ENCODE measurements around the gene SPOCK3. TPM values are rescaled to one million over a fixed set of nuclear protein-coding genes. Genes with fewer than 3 reads are reported as not detected.
A peak's percentile ranks its signal among the peaks of the same experiment; 100 is the strongest.
"Not testable (repeated sequence)": the region's sequence is repeated elsewhere in the genome, so short reads cannot be mapped to it uniquely, and the experiment has no call there.

The SPOCK3 gene
- total RNA-seq, 2 experiments from 2014 or later, result not detected

- H3K27ac Mint-ChIP-seq, result no peak overlapping the region
- H3K4me3 Mint-ChIP-seq, result no peak overlapping the region
- intact Hi-C loops (cut with micrococcal nuclease), result no loop called here
- ChIA-PET CTCF (no interaction called here), POLR2A (no interaction called here)
- no peaks in the 10 kb centered on the region for H3K36me3 Mint-ChIP-seq
- DNase-seq, result no peak
- no peaks in the 10 kb centered on the region for H3K4me1 Mint-ChIP-seq (ENCODE audit: low read depth)
- H3K9me3 Mint-ChIP-seq, result peaks cover 20% of the 10 kb centered on the region
- no peaks in the 10 kb centered on the region for H3K27me3 Mint-ChIP-seq
Measured at GRCh38 chr4:166972071-166972470, 262.2 kb downstream of the SPOCK3 start.

DNA sequence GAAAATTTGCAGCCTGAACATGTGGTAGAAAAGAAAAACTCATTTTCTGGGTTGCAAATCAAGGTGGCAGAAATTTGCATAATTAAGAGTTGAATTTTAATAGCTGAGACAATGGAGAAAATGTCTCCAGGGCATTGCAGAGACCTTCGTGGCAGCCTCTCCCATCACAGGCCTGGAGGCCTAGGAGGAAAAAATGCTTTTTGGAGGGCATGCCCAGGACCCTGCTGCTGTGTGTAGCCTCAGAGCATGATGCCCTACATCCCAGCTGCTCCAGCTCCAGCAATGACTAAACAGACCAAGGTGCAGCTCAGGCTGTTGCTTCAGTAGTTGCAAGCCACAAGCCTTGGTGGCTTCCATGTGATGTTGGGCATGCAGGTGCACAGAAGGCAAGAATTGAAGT is 266.1 kb downstream of the SPOCK3 start:
- intact Hi-C loops (cut with micrococcal nuclease); H3K4me3 Mint-ChIP-seq; H3K36me3 Mint-ChIP-seq; H3K27ac Mint-ChIP-seq; H3K4me1 Mint-ChIP-seq (ENCODE audit: low read depth); H3K27me3 Mint-ChIP-seq; POLR2A ChIA-PET; CTCF ChIA-PET; DNase-seq: not testable (repeated sequence)
- H3K9me3 Mint-ChIP-seq, result peaks cover 28% of the 10 kb centered on the region

- Mint-ChIP-seq H3K4me1 (ENCODE audit: low read depth) (no peaks in the 10 kb centered on the region), H3K4me3 (no peak overlapping the region), H3K27me3 (no peaks in the 10 kb centered on the region), H3K27ac (no peak overlapping the region), H3K9me3 (peaks cover 32% of the 10 kb centered on the region), H3K36me3 (no peaks in the 10 kb centered on the region)
- no peak for DNase-seq
- POLR2A ChIA-PET, result no interaction called here
- CTCF ChIA-PET, result no interaction called here
- intact Hi-C loops (cut with micrococcal nuclease), result no loop called here
Measured at GRCh38 chr4:166965562-166965961, 268.7 kb downstream of the SPOCK3 start.

GRCh38 chr4:166957451-166957850 is 276.8 kb downstream of the SPOCK3 start:
- CTCF ChIA-PET, result no interaction called here
- Mint-ChIP-seq H3K9me3 (peaks cover 25% of the 10 kb centered on the region), H3K27me3 (no peaks in the 10 kb centered on the region), H3K27ac (no peak overlapping the region), H3K4me3 (no peak overlapping the region), H3K36me3 (no peaks in the 10 kb centered on the region), H3K4me1 (ENCODE audit: low read depth) (no peaks in the 10 kb centered on the region)
- POLR2A ChIA-PET, result no interaction called here
- no peak for DNase-seq
- intact Hi-C loops (cut with micrococcal nuclease), result no loop called here

- ChIA-PET POLR2A (no interaction called here), CTCF (no interaction called here)
- DNase-seq, result no peak
- H3K4me1 Mint-ChIP-seq (ENCODE audit: low read depth), result no peaks in the 10 kb centered on the region
- H3K36me3 Mint-ChIP-seq, result no peaks in the 10 kb centered on the region
- intact Hi-C loops (cut with micrococcal nuclease), result no loop called here
- H3K4me3 Mint-ChIP-seq, result no peak overlapping the region
- H3K27ac Mint-ChIP-seq, result no peak overlapping the region
- peaks cover 25% of the 10 kb centered on the region for H3K9me3 Mint-ChIP-seq
- H3K27me3 Mint-ChIP-seq, result no peaks in the 10 kb centered on the region
Measured at GRCh38 chr4:166956484-166956883, 277.8 kb downstream of the SPOCK3 start.

GRCh38 chr4:166941629-166942028 is 292.7 kb downstream of the SPOCK3 start:
- H3K4me1 Mint-ChIP-seq (ENCODE audit: low read depth), result no peaks in the 10 kb centered on the region
- DNase-seq, result peak; percentile 33
- ChIA-PET CTCF (interaction anchor here (0.6 kb wide), 1 partner anchor 370 kb away, joined by 3 read pairs; no protein-coding TSS in a partner anchor), POLR2A (no interaction called here)
- no peak overlapping the region for H3K4me3 Mint-ChIP-seq
- no peak overlapping the region for H3K27ac Mint-ChIP-seq
- intact Hi-C loops (cut with micrococcal nuclease), result no loop called here
- H3K9me3 Mint-ChIP-seq, result peaks cover 8% of the 10 kb centered on the region
- no peaks in the 10 kb centered on the region for H3K27me3 Mint-ChIP-seq
- H3K36me3 Mint-ChIP-seq, result no peaks in the 10 kb centered on the region

- intact Hi-C loops (cut with micrococcal nuclease), result no loop called here
Measured at GRCh38 chr4:166930464-166930863, 303.8 kb downstream of the SPOCK3 start.

GRCh38 chr4:166924424-166924823 is 309.9 kb downstream of the SPOCK3 start:
- no peak for DNase-seq
- Mint-ChIP-seq H3K36me3 (no peaks in the 10 kb centered on the region), H3K27ac (no peak overlapping the region), H3K4me3 (no peak overlapping the region), H3K4me1 (ENCODE audit: low read depth) (no peaks in the 10 kb centered on the region), H3K27me3 (no peaks in the 10 kb centered on the region), H3K9me3 (peaks cover 12% of the 10 kb centered on the region)
- ChIA-PET POLR2A (no interaction called here), CTCF (no interaction called here)
- intact Hi-C loops (cut with micrococcal nuclease), result no loop called here

More at GRCh38 chr4:166930464-166930863, 303.8 kb downstream of the SPOCK3 start:
- ChIA-PET POLR2A (no interaction called here), CTCF (no interaction called here)
- Mint-ChIP-seq H3K27ac (no peak overlapping the region), H3K36me3 (no peaks in the 10 kb centered on the region), H3K4me1 (ENCODE audit: low read depth) (no peaks in the 10 kb centered on the region), H3K9me3 (peaks cover 12% of the 10 kb centered on the region), H3K4me3 (no peak overlapping the region), H3K27me3 (no peaks in the 10 kb centered on the region)
- DNase-seq, result no peak

DNA sequence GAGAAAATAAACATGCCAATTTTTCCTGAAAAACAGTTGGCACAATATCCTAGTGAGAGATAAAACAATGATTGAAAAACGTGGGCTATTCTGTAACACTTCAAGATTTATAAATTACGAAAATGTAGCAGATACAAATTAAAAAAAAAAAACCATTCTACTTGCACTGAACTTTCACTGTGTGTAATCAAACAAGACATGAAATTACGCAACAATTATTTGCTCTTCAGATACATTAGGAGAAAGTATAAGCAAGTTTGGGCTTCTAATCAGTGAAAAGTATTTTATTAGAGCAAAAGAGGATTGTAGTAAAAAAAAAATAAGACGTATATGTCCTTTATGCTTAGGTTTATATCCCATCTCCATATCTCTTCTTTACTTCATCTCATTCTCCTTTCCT is 320.4 kb downstream of the SPOCK3 start:
- Mint-ChIP-seq H3K27me3 (no peaks in the 10 kb centered on the region), H3K27ac (no peak overlapping the region), H3K4me3 (no peak overlapping the region), H3K4me1 (ENCODE audit: low read depth) (no peaks in the 10 kb centered on the region), H3K9me3 (no peaks in the 10 kb centered on the region), H3K36me3 (no peaks in the 10 kb centered on the region)
- POLR2A ChIA-PET, result no interaction called here
- CTCF ChIA-PET, result no interaction called here
- intact Hi-C loops (cut with micrococcal nuclease), result no loop called here
- no peak for DNase-seq

DNA sequence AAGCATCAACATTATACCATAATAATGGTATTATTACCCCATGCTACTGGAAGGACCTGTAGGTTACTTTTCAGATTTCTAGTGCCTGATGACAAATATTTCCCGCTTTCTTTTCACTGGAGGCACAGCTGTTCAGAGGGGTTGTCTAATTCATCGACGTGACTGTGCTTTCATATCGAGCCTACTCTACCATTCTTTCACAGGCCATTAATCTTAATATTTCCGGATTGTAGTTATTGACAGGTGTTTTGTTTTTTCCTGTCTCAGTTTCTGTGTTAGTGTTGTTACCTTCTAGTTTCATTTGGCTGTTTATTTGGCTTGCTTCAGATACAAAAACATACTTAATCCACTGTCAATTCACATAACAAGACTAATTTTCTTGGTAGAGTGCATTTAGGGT is 330.9 kb downstream of the SPOCK3 start:
- no peak for DNase-seq
- H3K27ac Mint-ChIP-seq, result no peak overlapping the region
- intact Hi-C loops (cut with micrococcal nuclease), result no loop called here
- CTCF ChIA-PET, result no interaction called here
- POLR2A ChIA-PET, result no interaction called here
- H3K4me3 Mint-ChIP-seq, result no peak overlapping the region
- H3K4me1 Mint-ChIP-seq (ENCODE audit: low read depth), result no peaks in the 10 kb centered on the region
- H3K27me3 Mint-ChIP-seq, result no peaks in the 10 kb centered on the region
- peaks cover 6% of the 10 kb centered on the region for H3K9me3 Mint-ChIP-seq
- H3K36me3 Mint-ChIP-seq, result no peaks in the 10 kb centered on the region

GRCh38 chr4:166902941-166903340 is 331.4 kb downstream of the SPOCK3 start:
- Mint-ChIP-seq H3K36me3 (no peaks in the 10 kb centered on the region), H3K9me3 (peaks cover 6% of the 10 kb centered on the region), H3K27me3 (no peaks in the 10 kb centered on the region), H3K4me3 (no peak overlapping the region), H3K27ac (no peak overlapping the region), H3K4me1 (ENCODE audit: low read depth) (no peaks in the 10 kb centered on the region)
- intact Hi-C loops (cut with micrococcal nuclease), result no loop called here
- no peak for DNase-seq
- POLR2A ChIA-PET, result no interaction called here
- CTCF ChIA-PET, result no interaction called here

GRCh38 chr4:166896254-166896653 is 338.0 kb downstream of the SPOCK3 start:
- intact Hi-C loops (cut with micrococcal nuclease), result no loop called here
- H3K4me3 Mint-ChIP-seq, result no peak overlapping the region
- no peak for DNase-seq
- H3K9me3 Mint-ChIP-seq, result peaks cover 9% of the 10 kb centered on the region
- ChIA-PET POLR2A (no interaction called here), CTCF (no interaction called here)
- no peaks in the 10 kb centered on the region for H3K4me1 Mint-ChIP-seq (ENCODE audit: low read depth)
- no peaks in the 10 kb centered on the region for H3K27me3 Mint-ChIP-seq
- H3K36me3 Mint-ChIP-seq, result no peaks in the 10 kb centered on the region
- H3K27ac Mint-ChIP-seq, result no peak overlapping the region

GRCh38 chr4:166895771-166896170 is 338.5 kb downstream of the SPOCK3 start:
- no peaks in the 10 kb centered on the region for H3K36me3 Mint-ChIP-seq
- ChIA-PET POLR2A (no interaction called here), CTCF (no interaction called here)

DNA sequence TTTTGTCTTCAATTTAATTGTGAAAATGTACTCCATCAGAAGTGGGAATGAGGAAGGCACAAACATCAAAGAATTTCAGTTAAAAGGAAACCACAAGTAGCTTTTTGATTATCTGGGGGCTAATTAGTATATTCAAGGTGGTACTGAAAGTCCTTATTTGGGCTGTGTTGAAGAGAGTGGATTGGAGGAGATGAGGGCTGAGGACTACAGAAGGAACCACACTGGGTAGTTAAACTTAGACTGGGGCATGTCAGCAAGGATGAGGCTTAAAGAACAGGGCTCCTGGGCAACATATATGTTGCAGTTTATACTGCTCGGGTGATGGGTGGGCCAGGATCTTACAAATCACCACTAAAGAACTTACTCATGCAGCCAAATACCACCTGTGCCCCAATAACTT is 346.8 kb downstream of the SPOCK3 start:
- Mint-ChIP-seq H3K9me3 (peaks cover 2% of the 10 kb centered on the region), H3K4me1 (ENCODE audit: low read depth) (no peaks in the 10 kb centered on the region), H3K4me3 (no peak overlapping the region), H3K27ac (no peak overlapping the region), H3K36me3 (no peaks in the 10 kb centered on the region), H3K27me3 (no peaks in the 10 kb centered on the region)
- CTCF ChIA-PET, result no interaction called here
- intact Hi-C loops (cut with micrococcal nuclease), result no loop called here
- no peak for DNase-seq
- POLR2A ChIA-PET, result no interaction called here

More at GRCh38 chr4:166895771-166896170, 338.5 kb downstream of the SPOCK3 start:
- peaks cover 9% of the 10 kb centered on the region for H3K9me3 Mint-ChIP-seq
- intact Hi-C loops (cut with micrococcal nuclease), result no loop called here
- H3K4me1 Mint-ChIP-seq (ENCODE audit: low read depth), result no peaks in the 10 kb centered on the region
- no peak overlapping the region for H3K4me3 Mint-ChIP-seq
- DNase-seq, result no peak
- no peaks in the 10 kb centered on the region for H3K27me3 Mint-ChIP-seq
- H3K27ac Mint-ChIP-seq, result no peak overlapping the region
